Common myeloid progenitor, CD34-positive (primary cell): ENCODE data around the gene SHMT2.
A peak's percentile ranks its signal among the peaks of the same experiment; 100 is the strongest.

Experiments
- CTCF ChIA-PET: fragments of 350-600 bp; sonication (Branson Sonifier 250); formaldehyde crosslinking; loops from one replicate; lab custom pipeline; 2021; ENCODE audit warnings: antibody characterized with exemption; lab: Charles Lee
- POLR2A ChIA-PET: fragments of 350-600 bp; sonication (Branson Sonifier 250); formaldehyde crosslinking; loops from one replicate; lab custom pipeline; 2021; ENCODE audit warnings: antibody characterized with exemption; lab: Charles Lee
- DNase-seq, 3 donors: peaks; one replicate each; pipeline versions ENCODE4 v3.0.0 to v3.0.0-alpha.2; 2013
- H3K27ac ChIP-seq, 2 experiments: 1 replicate in 1 of 2; 2 replicates in 1 of 2; pipeline ENCODE4 v1.7.0; 2013; ENCODE audit warnings: inconsistent platforms in 2 of 2, low read length in 2 of 2, mild to moderate bottlenecking in 2 of 2, low read depth in 1 of 2, moderate library complexity in 1 of 2; ENCODE audit not compliant: severe bottlenecking in 2 of 2, insufficient read depth in 1 of 2, poor library complexity in 1 of 2
- H3K27me3 ChIP-seq, 5 experiments: replicated peaks in 2 of 5; 1 replicate in 3 of 5; 2 replicates in 2 of 5; pipeline versions ENCODE4 v1.6.1 to v1.7.0; 2013; ENCODE audit warnings: low read length in 4 of 5, mild to moderate bottlenecking in 2 of 5, moderate library complexity in 2 of 5, inconsistent platforms in 1 of 5; ENCODE audit not compliant: insufficient read depth in 5 of 5, control insufficient read depth in 4 of 5
- H3K36me3 ChIP-seq, 4 experiments: 1 replicate in 2 of 4; 2 replicates in 2 of 4; pipeline versions ENCODE4 v1.6.1 to v1.7.0; 2013; ENCODE audit warnings: low read length in 3 of 4, control low read depth in 1 of 4, mild to moderate bottlenecking in 1 of 4; ENCODE audit not compliant: control insufficient read depth in 4 of 4, insufficient read depth in 4 of 4
- H3K4me1 ChIP-seq, 4 experiments: 1 replicate in 3 of 4; 2 replicates in 1 of 4; pipeline versions ENCODE4 v1.6.1 to v1.7.1; 2013; ENCODE audit warnings: low read length in 3 of 4, mild to moderate bottlenecking in 3 of 4, control low read depth in 1 of 4, inconsistent platforms in 1 of 4, moderate library complexity in 1 of 4; ENCODE audit not compliant: control insufficient read depth in 4 of 4, insufficient read depth in 4 of 4; ENCODE audit errors: control extremely low read depth in 1 of 4
- H3K4me3 ChIP-seq, 7 experiments: 1 replicate in 4 of 7; 2 replicates in 3 of 7; pipeline versions ENCODE4 v1.5.1 to v1.7.0; 2013; ENCODE audit warnings: mild to moderate bottlenecking in 7 of 7, low read length in 6 of 7, moderate library complexity in 6 of 7, inconsistent platforms in 2 of 7, low read depth in 2 of 7, control low read depth in 1 of 7; ENCODE audit not compliant: insufficient read depth in 4 of 7, control insufficient read depth in 1 of 7; ENCODE audit errors: extremely low read depth in 1 of 7
- H3K9me3 ChIP-seq, 5 experiments: 1 replicate in 4 of 5; 2 replicates in 1 of 5; pipeline versions ENCODE4 v1.6.1 to v1.7.1; 2013; ENCODE audit warnings: low read length in 4 of 5, mild to moderate bottlenecking in 2 of 5, inconsistent platforms in 1 of 5, low read depth in 1 of 5, moderate library complexity in 1 of 5; ENCODE audit not compliant: control insufficient read depth in 4 of 5, insufficient read depth in 2 of 5; ENCODE audit errors: control extremely low read depth in 1 of 5
- WGBS: methylation state at CpG from one replicate; pipeline ENCODE4 v1.1.5; 2013; ENCODE audit not compliant: insufficient coverage; 5-methylcytosine and 5-hydroxymethylcytosine counted together

Gene SHMT2

GRCh38 chr12:57220770-57221168 lies 8.7 kb upstream of the SHMT2 start:
- no peak for DNase-seq
- CTCF ChIA-PET: interaction anchor here (1.0 to 13.6 kb wide), 2 partner anchors 10 to 22 kb away, joined by 3 to 326 read pairs; partner anchors contain the start of gene STAC3
- Histone ChIP-seq H3K27ac (no peak overlapping the region), H3K4me3 (no peak overlapping the region), H3K27me3 (peaks cover 0 to 98% (median 53%) of the 10 kb centered on the region in 5 experiments), H3K36me3 (no peaks in the 10 kb centered on the region), H3K4me1 (peaks cover 0 to 31% (median 19%) of the 10 kb centered on the region in 4 experiments), H3K9me3 (no peaks in the 10 kb centered on the region)
- POLR2A ChIA-PET: no interaction called here
- 25% methylated on average over 1 of the region's 1 CpG for WGBS

- POLR2A ChIA-PET: no interaction called here
- no peaks in the 10 kb centered on the region for H3K9me3 ChIP-seq
- 7% methylated on average over 17 of the region's 24 CpGs for WGBS
- H3K4me1 ChIP-seq: peaks cover 0 to 29% (median 16%) of the 10 kb centered on the region in 4 experiments
- H3K27ac ChIP-seq: no peak overlapping the region
- peaks cover 0 to 98% (median 53%) of the 10 kb centered on the region in 5 experiments for H3K27me3 ChIP-seq
- H3K4me3 ChIP-seq: no peak overlapping the region
- no peaks in the 10 kb centered on the region for H3K36me3 ChIP-seq
- CTCF ChIA-PET: interaction anchor here (1.0 to 13.6 kb wide), 2 partner anchors 9 to 22 kb away, joined by 3 to 326 read pairs; partner anchors contain the start of gene STAC3
- no peak for DNase-seq
These were observed 8.2 kb upstream of the SHMT2 start for GRCh38 chr12:57221169-57221917.

- Histone ChIP-seq H3K4me1 (peaks cover 3 to 32% (median 23%) of the 10 kb centered on the region in 4 experiments), H3K27me3 (peaks cover 3 to 100% (median 52%) of the 10 kb centered on the region in 5 experiments), H3K4me3 (no peak overlapping the region), H3K36me3 (no peaks in the 10 kb centered on the region), H3K9me3 (no peaks in the 10 kb centered on the region), H3K27ac (no peak overlapping the region)
- DNase-seq: no peak
- CTCF ChIA-PET: interaction anchor here (1.0 to 13.6 kb wide), 4 partner anchors 8 to 39 kb away, joined by 3 to 326 read pairs (median 87); partner anchors contain the start of genes NXPH4 and STAC3
- WGBS: 13% methylated on average over 8 of the region's 13 CpGs
- POLR2A ChIA-PET: no interaction called here
These were observed 7.0 kb upstream of the SHMT2 start for GRCh38 chr12:57222286-57223190.

GRCh38 chr12:57223191-57224165 lies 6.0 kb upstream of the SHMT2 start:
- H3K27ac ChIP-seq: no peak overlapping the region
- H3K4me1 ChIP-seq: peaks cover 3 to 34% (median 27%) of the 10 kb centered on the region in 4 experiments
- no peaks in the 10 kb centered on the region for H3K36me3 ChIP-seq
- H3K9me3 ChIP-seq: no peaks in the 10 kb centered on the region
- 40% methylated on average over 14 of the region's 22 CpGs for WGBS
- H3K27me3 ChIP-seq: peaks cover 7 to 96% (median 48%) of the 10 kb centered on the region in 5 experiments
- POLR2A ChIA-PET: no interaction called here
- DNase-seq: peak in 1 of 3 donors; percentile 52
- CTCF ChIA-PET: interaction anchor here (1.0 to 13.6 kb wide), 6 partner anchors 9 to 78 kb away, joined by 3 to 326 read pairs (median 4); partner anchors contain the start of genes NXPH4 and STAC3
- H3K4me3 ChIP-seq: no peak overlapping the region

GRCh38 chr12:57224278-57224972 lies 5.1 kb upstream of the SHMT2 start:
- WGBS: 18% methylated on average over 25 of the region's 30 CpGs
- CTCF ChIA-PET: interaction anchor here (1.1 to 13.6 kb wide), 6 partner anchors 9 to 79 kb away, joined by 3 to 326 read pairs (median 7); partner anchors contain the start of genes NXPH4 and STAC3
- H3K4me3 ChIP-seq: peak overlapping the region in 1 of 7 experiments; percentile 32
- H3K4me1 ChIP-seq: peaks cover 8 to 43% (median 36%) of the 10 kb centered on the region in 4 experiments
- POLR2A ChIA-PET: no interaction called here
- H3K27ac ChIP-seq: no peak overlapping the region
- peak in 1 of 3 donors; percentile 51 for DNase-seq
- no peaks in the 10 kb centered on the region for H3K9me3 ChIP-seq
- no peaks in the 10 kb centered on the region for H3K36me3 ChIP-seq
- H3K27me3 ChIP-seq: peaks cover 7 to 86% (median 43%) of the 10 kb centered on the region in 5 experiments
